GM18873 (cell line): ENCODE data around the gene RPTOR.
A peak's percentile ranks its signal among the peaks of the same experiment; 100 is the strongest.
"Not testable (repeated sequence)": the region's sequence is repeated elsewhere in the genome, so short reads cannot be mapped to it uniquely, and the experiment has no call there.

Source experiments
- ATAC-seq: cut with Tn5 transposase; IDR thresholded peaks from one replicate; pipeline ENCODE4 v1.9.1; 2021; ENCODE audit warnings: mild to moderate bottlenecking, moderate library complexity, moderate number of reproducible peaks; ENCODE audit not compliant: unreplicated experiment, low FRiP score

RPTOR gene

DNA sequence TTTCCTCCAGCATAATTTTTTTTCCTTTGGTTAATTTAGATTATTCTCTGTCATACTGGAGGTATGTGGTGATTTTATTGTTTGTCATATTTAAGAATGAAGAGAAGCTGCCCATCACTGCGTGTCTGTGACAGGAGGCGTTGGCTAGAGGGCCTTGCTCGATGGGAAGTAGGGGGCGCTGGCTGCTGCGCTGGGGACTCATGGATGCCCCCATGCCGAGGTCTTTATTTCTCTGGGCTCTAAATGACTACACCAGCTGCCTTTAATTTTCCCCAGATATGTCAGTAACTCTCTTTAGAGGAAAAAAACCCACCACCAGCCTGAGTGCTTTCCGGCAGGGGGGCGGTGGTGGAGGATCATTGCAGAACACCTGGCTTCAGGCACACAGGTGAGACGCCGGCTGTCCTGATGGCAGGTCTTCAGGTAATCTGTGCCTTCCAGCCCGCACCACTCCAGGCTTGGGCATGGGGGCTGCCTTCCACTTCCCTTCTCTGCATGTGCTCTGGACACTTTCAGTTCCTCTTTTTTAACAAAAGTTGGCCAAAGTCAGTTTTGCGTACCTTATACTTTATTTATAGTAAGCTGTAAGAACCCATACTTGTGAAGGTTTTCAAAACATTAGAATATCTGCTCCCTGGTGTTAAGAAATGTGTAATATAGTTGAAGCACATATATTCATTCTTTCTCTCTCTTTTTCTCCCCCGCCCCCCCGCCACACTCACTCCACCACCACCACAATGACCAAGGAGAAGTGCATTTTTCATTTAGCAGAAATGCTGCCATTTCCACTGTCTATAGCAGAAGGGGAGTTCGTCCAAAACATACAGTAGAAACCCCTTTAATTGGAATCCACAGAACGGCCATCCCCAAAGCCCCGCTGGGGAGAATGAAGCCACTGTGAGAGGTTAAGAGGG lies 192.7 kb downstream of the RPTOR start:
- ATAC-seq = peak; percentile 57

DNA sequence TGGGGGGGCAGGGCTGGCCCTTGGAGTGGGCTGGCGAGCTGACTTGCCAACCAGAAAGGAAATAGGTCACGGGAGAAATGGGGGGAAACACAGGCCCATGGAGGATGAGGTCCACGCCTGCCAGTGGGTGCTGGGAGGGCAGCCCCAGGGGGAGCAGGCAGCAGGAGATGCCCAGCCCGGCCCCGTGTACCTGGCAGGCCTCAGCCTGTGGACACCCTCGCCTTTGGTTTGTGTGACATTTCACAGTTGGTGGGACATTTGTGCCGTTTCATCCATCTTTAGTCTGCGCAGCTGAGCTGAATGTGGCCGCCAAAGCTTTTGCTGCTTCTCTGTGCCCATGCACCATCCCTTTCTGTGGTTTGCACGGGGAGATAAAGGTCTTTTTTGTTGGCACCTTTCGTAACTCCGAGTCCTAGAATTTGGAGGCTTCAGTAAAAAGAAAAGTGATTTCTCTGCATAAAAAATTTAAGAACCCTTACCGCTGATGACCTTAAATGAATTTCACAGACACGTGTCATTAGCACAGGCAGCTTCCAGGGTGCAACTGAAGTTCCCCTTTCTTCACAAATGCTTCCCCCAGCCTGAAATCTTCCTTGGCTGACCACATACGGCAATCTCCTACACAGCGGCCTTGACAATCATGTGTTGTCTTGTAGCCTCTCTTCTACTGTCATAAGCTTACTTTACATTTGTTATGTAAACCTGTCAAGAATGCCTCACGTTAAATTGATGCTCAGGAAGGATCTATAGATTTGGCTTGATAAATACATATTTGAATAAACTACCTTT lies 193.6 kb downstream of the RPTOR start:
- ATAC-seq = no peak

DNA sequence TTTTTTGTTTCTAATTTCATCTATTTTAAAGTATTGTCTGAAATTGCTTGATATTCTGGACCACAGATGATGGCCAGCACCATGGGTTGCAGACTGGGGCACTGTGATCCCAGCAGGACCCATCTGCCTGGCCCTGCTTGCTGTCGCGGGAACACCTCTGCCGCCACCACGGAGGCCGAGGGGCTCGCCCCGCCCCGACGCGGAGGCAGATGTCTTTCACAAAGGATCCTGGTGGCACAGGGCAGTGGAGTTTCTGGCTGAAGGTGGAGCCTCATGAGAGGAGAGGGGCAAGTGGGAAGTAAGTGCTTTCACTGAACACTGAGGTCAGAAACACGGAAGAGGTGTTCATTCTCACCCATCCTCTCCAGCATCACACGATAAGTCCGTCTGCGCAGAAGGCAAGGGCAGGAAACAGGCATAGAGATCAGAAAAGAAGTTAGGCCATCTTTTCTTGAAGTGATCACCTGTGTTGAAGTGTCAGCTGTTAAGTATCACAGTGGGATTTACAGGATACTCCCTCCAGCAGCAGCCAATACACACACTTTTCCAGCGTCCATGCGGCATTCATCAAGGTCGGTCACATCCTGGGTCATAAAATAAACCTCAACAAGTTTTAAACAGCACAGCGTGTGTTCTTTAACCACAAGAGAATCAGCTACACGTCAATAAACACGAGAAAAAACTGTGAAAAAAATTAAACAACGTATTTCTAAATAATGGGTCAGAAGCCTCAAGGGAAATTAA lies 194.5 kb downstream of the RPTOR start:
- ATAC-seq = no peak

DNA sequence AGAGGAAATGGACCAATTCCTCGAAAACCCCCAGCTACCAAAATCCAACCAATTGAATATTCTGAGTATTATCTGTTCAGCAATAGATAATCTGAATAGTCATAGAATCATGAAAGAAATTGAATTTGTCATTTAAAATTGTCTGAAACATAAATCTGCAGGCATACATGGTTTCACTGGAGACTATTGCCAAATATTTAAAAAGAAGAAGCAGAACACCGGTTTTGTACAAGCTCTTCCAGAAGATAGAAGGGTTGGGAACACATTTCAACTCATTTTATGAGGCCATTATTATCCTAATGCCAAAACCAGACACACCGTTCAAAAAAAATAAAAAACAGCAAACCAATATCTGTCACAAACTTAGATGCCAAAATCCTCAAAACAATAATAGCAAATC lies 195.5 kb downstream of the RPTOR start:
- no peak for ATAC-seq

DNA sequence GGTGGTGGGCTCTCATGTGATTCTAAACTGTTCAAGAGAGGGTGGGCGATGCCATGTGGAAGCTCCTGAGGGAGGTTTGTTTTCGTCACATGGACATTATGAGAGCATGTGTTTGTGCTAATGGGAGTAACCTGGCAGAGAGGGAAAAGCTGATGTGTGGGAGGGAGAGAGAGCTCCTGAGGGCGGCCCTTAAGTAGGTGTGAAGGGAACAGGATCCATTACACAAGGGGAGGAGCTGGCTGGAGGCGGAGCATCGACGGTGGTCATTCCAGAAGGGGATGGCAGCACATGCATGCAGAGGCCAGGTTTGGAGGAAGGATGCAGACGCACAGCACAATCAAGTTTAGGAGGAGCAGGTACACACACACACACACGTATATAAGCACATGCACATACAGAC lies 197.5 kb downstream of the RPTOR start:
- no peak for ATAC-seq

DNA sequence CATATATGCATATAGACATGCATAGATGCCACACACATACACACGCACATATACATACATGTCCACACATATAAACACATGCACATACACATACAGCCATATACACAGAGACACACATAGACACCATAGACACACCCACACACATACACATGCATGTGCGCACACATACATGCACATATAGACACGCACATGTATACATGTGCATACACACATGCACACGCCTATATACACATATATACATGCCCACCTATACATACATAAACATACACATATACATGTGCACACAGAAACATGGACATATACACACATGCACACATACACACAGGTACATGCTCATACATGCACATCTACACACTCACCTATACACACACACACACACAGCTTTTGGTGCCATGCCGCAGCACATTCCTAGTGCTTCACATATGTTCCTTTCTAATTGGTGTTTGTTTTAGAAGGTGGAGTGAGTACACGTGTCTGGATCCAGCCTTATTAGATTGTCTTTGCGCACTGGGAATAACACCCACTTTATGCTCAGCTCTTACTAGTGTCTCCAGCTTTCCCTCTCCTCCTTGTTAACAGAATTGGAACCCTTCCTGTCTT lies 198.0 kb downstream of the RPTOR start:
- ATAC-seq = no peak

DNA sequence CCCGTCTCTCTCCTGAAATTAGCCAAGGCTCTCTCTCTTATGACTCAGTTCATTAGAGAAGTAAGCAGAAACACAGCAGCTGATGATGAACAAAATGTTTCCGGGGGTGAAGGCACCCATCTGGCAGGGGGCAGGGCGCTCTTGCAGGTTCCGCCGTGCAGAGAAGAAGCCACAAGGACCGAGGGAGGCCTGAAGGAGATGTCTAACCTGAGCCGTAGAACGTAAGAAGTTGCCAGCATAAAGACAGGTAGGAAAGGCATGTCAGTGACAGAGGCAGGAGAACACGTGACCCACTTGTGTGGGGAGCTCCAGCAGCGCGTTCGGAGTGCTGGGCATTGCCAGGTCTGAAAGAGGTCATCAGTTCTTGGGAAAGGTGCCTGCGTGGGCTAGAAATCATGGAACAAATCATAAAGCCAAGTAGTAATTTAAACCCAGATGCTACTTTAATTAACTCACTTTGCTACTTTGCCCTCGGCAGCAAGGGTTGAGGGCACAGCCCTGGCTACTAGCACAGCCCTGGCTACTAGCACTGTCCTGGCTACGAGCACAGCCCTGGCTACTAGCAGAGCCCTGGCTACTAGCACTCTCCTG lies 198.6 kb downstream of the RPTOR start:
- no peak for ATAC-seq

DNA sequence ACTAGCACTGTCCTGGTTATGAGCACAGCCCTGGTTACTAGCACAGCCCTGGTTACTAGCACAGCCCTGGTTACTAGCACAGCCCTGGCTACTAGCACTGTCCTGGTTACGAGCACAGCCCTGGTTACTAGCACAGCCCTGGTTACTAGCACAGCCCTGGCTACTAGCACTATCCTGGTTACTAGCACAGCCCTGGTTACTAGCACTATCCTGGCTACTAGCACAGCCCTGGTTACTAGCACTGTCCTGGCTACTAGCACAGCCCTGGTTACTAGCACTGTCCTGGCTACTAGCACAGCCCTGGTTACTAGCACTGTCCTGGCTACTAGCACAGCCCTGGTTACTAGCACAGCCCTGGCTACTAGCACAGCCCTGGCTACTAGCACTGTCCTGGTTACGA lies 199.3 kb downstream of the RPTOR start:
- not testable (repeated sequence) for ATAC-seq

DNA sequence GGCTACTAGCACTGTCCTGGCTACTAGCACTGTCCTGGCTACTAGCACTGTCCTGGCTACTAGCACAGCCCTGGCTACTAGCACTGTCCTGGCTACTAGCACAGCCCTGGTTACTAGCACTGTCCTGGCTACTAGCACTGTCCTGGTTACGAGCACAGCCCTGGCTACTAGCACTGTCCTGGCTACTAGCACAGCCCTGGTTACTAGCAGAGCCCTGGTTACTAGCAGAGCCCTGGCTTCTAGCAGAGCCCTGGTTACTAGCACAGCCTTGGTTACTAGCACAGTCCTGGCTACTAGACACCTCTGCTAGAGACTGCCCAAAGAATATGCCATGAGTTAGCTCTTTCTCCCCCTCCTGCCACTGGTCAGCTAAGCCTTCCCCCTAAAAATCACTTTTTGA lies 200.1 kb downstream of the RPTOR start:
- not testable (repeated sequence) for ATAC-seq

DNA sequence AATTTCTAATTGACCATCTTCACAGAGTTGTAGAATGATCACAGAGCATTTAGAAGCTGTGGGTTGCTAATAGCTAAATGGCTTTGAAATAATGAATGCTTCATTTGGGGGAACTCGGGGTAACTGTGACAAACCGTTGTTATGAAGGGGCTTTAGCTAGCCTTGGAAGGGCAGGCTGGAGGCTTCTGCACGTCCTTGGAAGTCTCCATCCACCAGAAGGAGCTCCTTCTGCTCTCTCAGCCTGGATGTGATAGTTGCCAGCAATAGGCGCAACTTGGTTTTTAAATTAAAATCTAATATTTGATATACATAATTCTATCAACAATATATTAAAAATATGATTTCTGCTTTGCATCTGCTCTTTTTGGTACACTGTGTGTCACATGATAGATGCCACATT lies 200.5 kb downstream of the RPTOR start:
- no peak for ATAC-seq

DNA sequence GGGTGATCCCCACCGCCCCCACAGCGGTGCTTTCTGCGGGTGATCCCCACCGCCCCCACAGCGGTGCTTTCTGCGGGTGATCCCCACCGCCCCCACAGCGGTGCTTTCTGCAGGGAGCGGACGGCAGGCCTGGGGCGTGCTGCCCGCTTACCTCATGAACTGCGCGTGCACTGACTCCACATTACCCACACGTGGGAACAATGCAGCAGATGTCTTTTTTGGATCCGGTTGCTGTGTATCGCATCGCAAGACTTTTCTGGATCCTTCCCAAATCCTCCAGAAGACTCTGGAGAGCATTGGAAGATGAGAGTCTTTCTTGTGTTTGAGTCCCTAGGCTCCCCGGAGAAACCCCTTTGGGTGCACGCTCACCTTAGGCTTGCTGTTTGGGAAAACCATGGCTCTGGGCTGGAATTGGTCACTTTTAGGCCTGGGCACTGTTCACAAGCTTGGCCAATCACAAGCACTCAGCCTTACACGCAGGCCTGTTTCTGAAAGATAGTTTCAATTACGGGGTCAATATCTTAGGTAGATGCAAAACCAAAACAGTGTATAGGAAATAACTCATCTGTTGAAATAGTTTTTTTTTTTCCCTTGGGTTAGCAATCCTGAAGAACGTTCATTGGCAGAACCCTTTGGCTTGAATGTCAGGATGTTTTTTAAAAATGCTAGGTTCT lies 201.8 kb downstream of the RPTOR start:
- ATAC-seq = no peak

DNA sequence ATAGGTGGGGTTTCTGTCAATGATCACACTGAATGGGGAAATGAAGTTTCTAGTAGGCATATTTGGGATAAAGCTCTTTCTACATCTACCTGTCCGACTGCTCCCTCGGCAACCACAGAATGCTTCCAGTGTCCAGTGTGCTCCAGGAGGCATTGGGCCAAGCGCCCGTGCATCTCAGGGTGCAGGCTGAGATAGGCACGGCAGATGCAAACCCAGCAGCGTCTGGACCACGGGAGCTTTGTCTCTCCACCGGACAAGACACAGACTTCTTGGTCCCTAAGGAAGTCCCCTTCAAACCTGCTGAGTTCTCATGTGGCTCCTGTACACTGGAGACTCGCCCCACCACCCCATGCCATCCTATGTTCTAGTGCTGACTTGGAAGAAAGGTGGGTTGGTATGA lies 202.8 kb downstream of the RPTOR start:
- no peak for ATAC-seq

DNA sequence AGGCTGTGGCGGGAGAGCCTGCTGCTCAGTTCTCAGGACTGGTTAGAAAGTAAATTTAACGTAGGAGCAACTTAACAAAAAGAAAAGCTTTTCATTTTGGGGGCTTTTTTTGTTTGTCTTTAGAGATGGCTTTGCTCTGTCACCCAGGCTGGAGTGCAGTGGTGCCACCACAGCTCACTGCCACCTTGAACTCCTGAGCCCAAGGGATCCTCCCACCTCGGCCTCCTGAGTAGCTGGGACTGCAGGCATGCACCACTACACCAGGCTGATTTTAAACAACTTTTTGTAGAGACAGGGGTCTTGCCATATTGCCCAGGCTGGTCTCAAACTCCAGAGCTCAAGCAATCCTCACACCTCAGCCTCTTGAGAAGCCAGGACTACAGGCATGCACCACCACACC lies 205.0 kb downstream of the RPTOR start:
- no peak for ATAC-seq

DNA sequence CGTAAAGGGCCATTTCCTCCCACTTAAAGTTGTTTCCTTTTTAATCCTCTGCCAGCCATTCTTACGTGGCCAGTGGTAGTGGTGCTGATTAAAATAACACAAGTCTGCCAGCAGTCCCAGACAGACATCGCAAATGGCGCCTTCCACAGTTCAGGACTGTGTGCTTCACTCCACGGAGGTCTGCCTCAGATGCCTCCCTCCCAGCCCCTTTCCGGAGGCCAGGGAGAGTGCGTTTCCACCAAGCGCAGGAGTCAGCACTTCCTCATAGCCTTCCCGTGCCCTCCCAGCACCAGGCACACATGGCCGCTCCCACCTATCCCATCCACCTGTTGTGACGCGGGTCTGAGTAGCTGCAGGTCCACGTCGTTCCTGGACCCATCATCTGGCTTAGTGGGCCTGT lies 205.6 kb downstream of the RPTOR start:
- ATAC-seq = no peak

DNA sequence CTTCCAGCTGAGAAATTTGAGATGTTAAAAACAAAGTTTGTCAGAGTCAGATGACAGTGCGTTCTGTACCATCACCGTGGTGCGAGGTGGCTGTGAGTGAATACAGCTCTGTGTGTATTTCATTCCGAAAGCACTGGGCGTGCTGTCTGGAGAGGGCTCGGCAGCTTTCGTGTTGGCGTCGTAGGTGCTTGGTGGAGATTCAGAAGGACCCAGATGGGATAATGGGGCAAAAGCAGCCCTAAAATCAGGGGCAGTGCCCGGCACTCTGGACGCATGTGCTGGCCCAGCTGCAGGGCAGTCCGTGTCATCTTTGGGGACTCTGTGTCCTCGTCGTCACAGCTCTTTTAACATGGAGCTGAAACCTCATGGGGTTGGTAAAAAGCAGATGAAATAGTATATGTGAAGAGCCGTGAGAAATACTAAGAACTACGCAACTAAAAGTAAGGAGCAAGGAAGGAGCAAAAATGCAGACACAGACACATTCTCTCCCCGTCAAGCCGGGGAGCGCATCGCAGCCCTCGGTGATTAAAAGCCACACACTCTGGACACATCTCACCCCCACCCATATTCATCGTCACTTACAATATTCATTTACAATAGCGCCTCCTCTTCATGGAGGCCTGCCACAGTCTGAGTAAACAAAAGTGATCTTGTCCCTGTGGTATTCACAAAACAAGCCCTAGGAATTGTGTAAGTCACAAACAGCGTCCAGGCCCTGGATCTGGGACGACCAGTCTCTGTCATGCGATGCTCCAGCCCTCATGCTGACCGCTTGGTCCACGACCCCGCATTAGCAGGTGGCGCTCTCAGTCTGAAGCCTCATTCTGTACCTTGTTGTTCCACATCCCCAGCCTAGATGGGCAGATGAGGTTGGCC lies 206.7 kb downstream of the RPTOR start:
- ATAC-seq = no peak

DNA sequence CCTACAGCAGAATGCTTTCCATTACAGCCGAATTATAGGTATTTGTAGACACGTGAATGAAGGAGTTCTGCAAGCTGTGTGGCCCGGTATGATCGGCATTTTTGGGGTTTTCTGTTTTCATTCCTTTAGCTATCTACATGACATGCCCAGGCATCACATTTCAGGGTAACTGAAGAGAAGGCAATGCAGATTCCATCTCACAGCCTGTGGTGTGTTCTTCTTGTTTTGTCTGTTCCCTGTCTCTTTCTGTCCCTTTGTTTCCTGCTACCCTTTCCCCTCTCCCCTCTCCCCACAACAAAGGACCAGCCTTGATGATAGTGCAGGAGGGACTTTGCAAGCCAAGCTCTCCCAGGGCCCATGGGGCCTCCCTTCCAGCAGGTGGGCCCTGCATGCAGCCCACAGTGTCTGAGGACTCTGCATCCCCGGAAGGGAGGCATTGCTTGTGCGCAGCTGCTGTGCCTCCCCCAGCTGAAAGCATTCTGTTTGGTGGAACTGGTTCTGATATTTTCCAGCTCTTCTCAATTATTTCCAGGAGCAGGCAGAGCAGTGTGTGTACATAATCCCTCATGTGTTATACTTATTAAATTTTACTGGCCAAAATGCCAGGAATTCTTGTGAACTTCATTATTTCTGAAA lies 207.4 kb downstream of the RPTOR start:
- ATAC-seq = no peak

DNA sequence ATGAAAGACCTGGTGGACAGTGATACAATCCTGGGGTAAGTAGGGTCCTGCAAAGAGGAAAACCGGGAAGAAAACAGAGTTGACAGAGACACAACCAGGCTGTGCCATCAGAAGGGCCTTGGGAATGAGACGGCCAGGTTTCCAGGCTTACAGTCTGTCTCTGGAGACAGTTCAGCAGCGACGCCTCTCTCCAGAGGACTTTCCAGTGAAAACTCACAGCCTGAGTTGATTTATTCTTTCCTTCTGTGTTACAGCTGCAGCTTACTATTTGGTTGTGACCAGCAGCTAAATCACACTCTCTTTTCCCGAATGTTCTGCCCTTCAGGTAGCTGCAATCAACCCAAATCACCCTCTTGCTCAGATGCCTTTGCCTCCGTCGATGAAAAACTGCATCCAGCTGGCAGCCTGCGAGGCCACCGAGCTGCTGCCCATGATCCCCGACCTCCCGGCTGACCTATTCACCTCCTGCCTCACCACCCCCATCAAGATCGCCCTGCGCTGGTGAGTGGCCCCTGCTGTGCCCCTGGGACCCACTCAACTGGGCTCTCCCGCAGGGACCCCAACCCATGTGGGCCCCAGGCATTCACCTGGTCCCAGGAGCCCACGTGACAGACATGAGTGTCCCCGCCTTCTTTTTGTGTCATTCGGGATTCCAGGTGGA lies 209.2 kb downstream of the RPTOR start:
- no peak for ATAC-seq

DNA sequence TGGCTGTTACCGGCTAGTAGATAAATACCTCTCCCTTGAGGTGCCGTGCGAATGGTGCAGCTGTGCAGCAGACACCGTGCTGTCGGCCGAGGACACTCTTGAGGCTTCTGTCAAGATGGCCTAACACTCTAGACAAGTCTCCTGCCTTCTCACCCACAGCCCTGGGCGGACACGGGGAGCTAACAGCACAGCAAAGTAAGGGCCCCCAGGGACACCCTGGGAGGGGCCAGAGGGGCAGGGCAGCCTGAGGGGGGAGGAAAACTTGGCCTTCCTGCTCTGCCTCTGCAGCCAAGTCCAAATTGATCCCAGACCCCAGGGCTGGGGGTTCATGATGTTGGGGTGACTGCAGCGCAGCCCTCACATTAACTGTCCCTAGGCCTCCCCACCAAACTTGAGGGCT lies 210.2 kb downstream of the RPTOR start:
- no peak for ATAC-seq
